Measurements from ENCODE around the gene APBB3.

Gene APBB3

GRCh38 chr5:140553657-140554056 is 10.7 kb downstream of the APBB3 start (continued):
- no peak for TF ChIP-seq CSRNP3 (CRISPR knock-in tag; IDR thresholded peaks at IDR 0.05)

GRCh38 chr5:140551872-140552271 is 12.5 kb downstream of the APBB3 start:
- no peak for TF ChIP-seq ISL1 (CRISPR knock-in tag; IDR thresholded peaks at IDR 0.05)
- TF ChIP-seq ZC3H10 (CRISPR knock-in tag; IDR thresholded peaks at IDR 0.05), result no peak
- no peak for TF ChIP-seq SNAI2 (CRISPR knock-in tag; IDR thresholded peaks at IDR 0.05)
- no peak for TF ChIP-seq POU6F1 (CRISPR knock-in tag; IDR thresholded peaks at IDR 0.05; ENCODE audit: borderline replicate concordance, low read depth)
- ATAC-seq, result no peak

- TF ChIP-seq PATZ1 (CRISPR knock-in tag; IDR thresholded peaks at IDR 0.05; ENCODE audit: borderline replicate concordance) (no peak), BACH2 (CRISPR knock-in tag; IDR thresholded peaks at IDR 0.05; ENCODE audit: borderline replicate concordance) (no peak)
- ATAC-seq, result no peak
Measured at GRCh38 chr5:140550147-140551079, 14.0 kb downstream of the APBB3 start.

- peak; percentile 16 for ATAC-seq
- no peak for TF ChIP-seq GLIS3 (CRISPR knock-in tag; IDR thresholded peaks at IDR 0.05)
- TF ChIP-seq PATZ1 (CRISPR knock-in tag; IDR thresholded peaks at IDR 0.05; ENCODE audit: borderline replicate concordance), result 0 out of 2 replicates have a peak, but pooled peaks have one; percentile 39
- no peak for TF ChIP-seq CSDC2 (CRISPR knock-in tag; IDR thresholded peaks at IDR 0.05)
- no peak for TF ChIP-seq ZNF8 (CRISPR knock-in tag; IDR thresholded peaks at IDR 0.05)
- TF ChIP-seq ESRRG (CRISPR knock-in tag; IDR thresholded peaks at IDR 0.05), result 0 out of 2 replicates have a peak, but pooled peaks have one; percentile 50
- TF ChIP-seq ISL1 (CRISPR knock-in tag; IDR thresholded peaks at IDR 0.05), result 0 out of 2 replicates have a peak, but pooled peaks have one; percentile 9
Measured at GRCh38 chr5:140549237-140550144, 14.9 kb downstream of the APBB3 start.

GRCh38 chr5:140548791-140549190 is 15.6 kb downstream of the APBB3 start:
- TF ChIP-seq TCF4 (CRISPR knock-in tag; IDR thresholded peaks at IDR 0.05; ENCODE audit: borderline replicate concordance) (no peak), ZNF70 (CRISPR knock-in tag; IDR thresholded peaks at IDR 0.05) (no peak), ISL1 (CRISPR knock-in tag; IDR thresholded peaks at IDR 0.05) (no peak), ZC3H10 (CRISPR knock-in tag; IDR thresholded peaks at IDR 0.05) (no peak)
- ATAC-seq, result no peak

GRCh38 chr5:140548300-140548688 is 16.1 kb downstream of the APBB3 start:
- ATAC-seq, result no peak
- TF ChIP-seq ZNF70 (CRISPR knock-in tag; IDR thresholded peaks at IDR 0.05), result no peak
- no peak for TF ChIP-seq PPARA (CRISPR knock-in tag; IDR thresholded peaks at IDR 0.05; ENCODE audit: borderline replicate concordance)
- no peak for TF ChIP-seq ISL1 (CRISPR knock-in tag; IDR thresholded peaks at IDR 0.05)
- no peak for TF ChIP-seq ZFP3 (CRISPR knock-in tag; IDR thresholded peaks at IDR 0.05)
- TF ChIP-seq CREB5 (CRISPR knock-in tag; IDR thresholded peaks at IDR 0.05; ENCODE audit: low read depth), result no peak
- no peak for TF ChIP-seq ZNF565 (CRISPR knock-in tag; conservative IDR thresholded peaks at IDR 0.05; ENCODE audit: low read depth)
- TF ChIP-seq POU6F1 (CRISPR knock-in tag; IDR thresholded peaks at IDR 0.05; ENCODE audit: borderline replicate concordance, low read depth), result no peak
- no peak for TF ChIP-seq PATZ1 (CRISPR knock-in tag; IDR thresholded peaks at IDR 0.05; ENCODE audit: borderline replicate concordance)
- TF ChIP-seq ZC3H10 (CRISPR knock-in tag; IDR thresholded peaks at IDR 0.05), result no peak
- TF ChIP-seq BACH2 (CRISPR knock-in tag; IDR thresholded peaks at IDR 0.05; ENCODE audit: borderline replicate concordance), result no peak

Data from SK-N-SH treated with all-trans-retinoic acid at 6 μM for 48 hours (cell line).